ENCODE data around the gene JPH2. TPM values are rescaled to one million over a fixed set of nuclear protein-coding genes. Genes with fewer than 3 reads are reported as not detected.
A peak's percentile ranks its signal among the peaks of the same experiment; 100 is the strongest.

The JPH2 gene
- total RNA-seq, 6 donors from 2014 or later, result 3.5 to 9.2 (median 5.0) TPM

- 74 to 83% methylated on average over 5 of the region's 5 CpGs for WGBS, 2 donors
- ATAC-seq (ENCODE audit: low FRiP score in 2 of 2), result no peak
Observed at GRCh38 chr20:44081888-44082287, 105.1 kb downstream of the JPH2 start.

GRCh38 chr20:44081476-44081875 lies 105.5 kb downstream of the JPH2 start:
- DNase-seq (no peak), ATAC-seq (ENCODE audit: low FRiP score in 2 of 2) (no peak)
- H3K36me3 ChIP-seq, result no peaks in the 10 kb centered on the region
- H3K4me1 ChIP-seq, result peaks cover 0 to 7% (median 3%) of the 10 kb centered on the region in 4 donors
- H3K4me3 ChIP-seq, result no peak overlapping the region
- H3K27me3 ChIP-seq, result no peaks in the 10 kb centered on the region
- H3K9me3 ChIP-seq, result no peaks in the 10 kb centered on the region
- 69 to 79% methylated on average over 3 to 4 of the region's 4 CpGs for WGBS, 2 donors
- TF ChIP-seq EP300 (IDR thresholded peaks at IDR 0.05) (no peak), POLR2A (IDR thresholded peaks at IDR 0.05) (no peak), POLR2AphosphoS5 (IDR thresholded peaks at IDR 0.05) (no peak), CTCF (IDR thresholded peaks at IDR 0.05) (no peak)
- H3K27ac ChIP-seq, result no peak overlapping the region

More at GRCh38 chr20:44081888-44082287, 105.1 kb downstream of the JPH2 start:
- Histone ChIP-seq H3K9me3 (no peaks in the 10 kb centered on the region), H3K4me3 (no peak overlapping the region), H3K36me3 (no peaks in the 10 kb centered on the region), H3K27me3 (no peaks in the 10 kb centered on the region), H3K27ac (no peak overlapping the region), H3K4me1 (peaks cover 0 to 7% (median 3%) of the 10 kb centered on the region in 4 donors)
- no peak for DNase-seq
- no peak for TF ChIP-seq POLR2A (IDR thresholded peaks at IDR 0.05)
- TF ChIP-seq CTCF (IDR thresholded peaks at IDR 0.05), result no peak
- no peak for TF ChIP-seq EP300 (IDR thresholded peaks at IDR 0.05)
- no peak for TF ChIP-seq POLR2AphosphoS5 (IDR thresholded peaks at IDR 0.05)

- Histone ChIP-seq H3K27me3 (no peaks in the 10 kb centered on the region), H3K27ac (no peak overlapping the region), H3K4me1 (peaks cover 0 to 7% (median 3%) of the 10 kb centered on the region in 4 donors), H3K9me3 (no peaks in the 10 kb centered on the region), H3K4me3 (no peak overlapping the region), H3K36me3 (no peaks in the 10 kb centered on the region)
- peak; percentile 92 to 93 for ATAC-seq (ENCODE audit: low FRiP score in 2 of 2)
- WGBS, 2 donors, result 18 to 24% methylated on average over 7 to 8 of the region's 8 CpGs
- TF ChIP-seq CTCF (IDR thresholded peaks at IDR 0.05), result peak; percentile 97 to 99 (median 98)
- TF ChIP-seq POLR2A (IDR thresholded peaks at IDR 0.05), result no peak
- peak in 1 of 2 donors; percentile 73 for DNase-seq
Observed at GRCh38 chr20:44080646-44081267, 106.2 kb downstream of the JPH2 start.

- Histone ChIP-seq H3K4me1 (peaks cover 0 to 7% (median 3%) of the 10 kb centered on the region in 4 donors), H3K36me3 (no peaks in the 10 kb centered on the region), H3K27me3 (no peaks in the 10 kb centered on the region), H3K4me3 (no peak overlapping the region), H3K9me3 (no peaks in the 10 kb centered on the region), H3K27ac (no peak overlapping the region)
- DNase-seq, result no peak
- no peak for ATAC-seq (ENCODE audit: low FRiP score in 2 of 2)
- WGBS, 2 donors, result 67 to 82% methylated on average over 5 to 10 of the region's 10 CpGs
- no peak for TF ChIP-seq POLR2AphosphoS5 (IDR thresholded peaks at IDR 0.05)
- no peak for TF ChIP-seq POLR2A (IDR thresholded peaks at IDR 0.05)
- no peak for TF ChIP-seq EP300 (IDR thresholded peaks at IDR 0.05)
- no peak for TF ChIP-seq CTCF (IDR thresholded peaks at IDR 0.05)
Observed at GRCh38 chr20:44080064-44080463, 106.9 kb downstream of the JPH2 start.

- DNase-seq (no peak), ATAC-seq (ENCODE audit: low FRiP score in 2 of 2) (no peak)
- Histone ChIP-seq H3K4me1 (peaks cover 0 to 12% (median 5%) of the 10 kb centered on the region in 4 donors), H3K9me3 (no peaks in the 10 kb centered on the region), H3K27me3 (no peaks in the 10 kb centered on the region), H3K27ac (no peak overlapping the region), H3K4me3 (no peak overlapping the region), H3K36me3 (no peaks in the 10 kb centered on the region)
- WGBS, 2 donors, result 95 to 97% methylated on average over 10 of the region's 10 CpGs
- TF ChIP-seq EP300 (IDR thresholded peaks at IDR 0.05) (no peak), CTCF (IDR thresholded peaks at IDR 0.05) (no peak), POLR2A (IDR thresholded peaks at IDR 0.05) (no peak), POLR2AphosphoS5 (IDR thresholded peaks at IDR 0.05) (no peak)
Observed at GRCh38 chr20:44079291-44079690, 107.7 kb downstream of the JPH2 start.
